Stimulated activated CD4-positive, alpha-beta T cell treated with anti-CD3 and anti-CD28 coated beads, TNF-alpha, amount 100 ng/mL, for 48 hours (primary cell): ENCODE data around the gene CACNG3.
"Not testable (repeated sequence)": the region's sequence is repeated elsewhere in the genome, so short reads cannot be mapped to it uniquely, and the experiment has no call there.

Experiments used
- DNase-seq, 3 donors: peaks; one replicate each; pipeline ENCODE4 v3.0.0-alpha.2; 2020; ENCODE audit warnings: low read depth in 3 of 3

CACNG3 gene

GRCh38 chr16:24255456-24256371, at the start of gene CACNG3:
Gene CACNG3 (plus strand): TSS chr16:24256335. CDS start chr16:24256755, 420 bp downstream.
- peak; percentile 27 to 46 (median 31) for DNase-seq

GRCh38 chr16:24206926-24207325, 49.2 kb upstream of the CACNG3 start:
- no peak for DNase-seq

- DNase-seq: no peak
Observed at GRCh38 chr16:24208710-24209109, 47.4 kb upstream of the CACNG3 start.

- DNase-seq: no peak
Observed at GRCh38 chr16:24214992-24215391, 41.1 kb upstream of the CACNG3 start.

- DNase-seq: no peak
Observed at GRCh38 chr16:24216961-24217360, 39.2 kb upstream of the CACNG3 start.

- DNase-seq: no peak
Observed at GRCh38 chr16:24217461-24217860, 38.7 kb upstream of the CACNG3 start.

GRCh38 chr16:24218299-24218698, 37.8 kb upstream of the CACNG3 start:
- no peak for DNase-seq

- DNase-seq: no peak
Observed at GRCh38 chr16:24221219-24221618, 34.9 kb upstream of the CACNG3 start.

GRCh38 chr16:24228514-24228913, 27.6 kb upstream of the CACNG3 start:
- DNase-seq: no peak

GRCh38 chr16:24232936-24233335, 23.2 kb upstream of the CACNG3 start:
- no peak for DNase-seq

GRCh38 chr16:24234737-24235136, 21.4 kb upstream of the CACNG3 start:
- no peak for DNase-seq

GRCh38 chr16:24235806-24236205, 20.3 kb upstream of the CACNG3 start:
- no peak for DNase-seq

GRCh38 chr16:24238846-24239245, 17.3 kb upstream of the CACNG3 start:
- DNase-seq: not testable (repeated sequence)

- no peak for DNase-seq
Observed at GRCh38 chr16:24246911-24247607, 9.1 kb upstream of the CACNG3 start.

GRCh38 chr16:24253192-24253591, 2.9 kb upstream of the CACNG3 start:
- DNase-seq: peak; percentile 6 to 13 (median 7)

GRCh38 chr16:24257958-24258357, 1.8 kb downstream of the CACNG3 start:
- no peak for DNase-seq

GRCh38 chr16:24258791-24259190, 2.7 kb downstream of the CACNG3 start:
- no peak for DNase-seq

- no peak for DNase-seq
Observed at GRCh38 chr16:24262816-24263215, 6.7 kb downstream of the CACNG3 start.

GRCh38 chr16:24270721-24271442, 14.7 kb downstream of the CACNG3 start:
- DNase-seq: no peak

GRCh38 chr16:24272379-24272778, 16.2 kb downstream of the CACNG3 start:
- DNase-seq: no peak

- no peak for DNase-seq
Observed at GRCh38 chr16:24273508-24274182, 17.5 kb downstream of the CACNG3 start.

- DNase-seq: no peak
Observed at GRCh38 chr16:24275413-24275812, 19.3 kb downstream of the CACNG3 start.
